IMR-90 (cell line): ENCODE data around the gene FCSK. TPM values are rescaled to one million over a fixed set of nuclear protein-coding genes. Genes with fewer than 3 reads are reported as not detected.
"Not testable (repeated sequence)": the region's sequence is repeated elsewhere in the genome, so short reads cannot be mapped to it uniquely, and the experiment has no call there.

Source experiments
- ATAC-seq: fragments of 200-7000 bp; cut with Tn5 transposase; 2 replicates; pipeline ENCODE4 v1.9.1; 2020; ENCODE audit warnings: low read depth, mild to moderate bottlenecking, moderate library complexity
- BruUV-seq: library from RNA; stranded (reverse); fragments of 400-500 nt; replicated peaks from 2 replicates; lab custom pipeline; 2021; lab: Mats Ljungman, UMichigan
- CTCF ChIA-PET: fragments of 300-600 bp; formaldehyde crosslinking; extraction: SDS; loops from one replicate; lab custom pipeline; 2021; ENCODE audit warnings: antibody characterized with exemption; lab: Yijun Ruan, JAX
- POLR2A ChIA-PET: fragments of 300-600 bp; sonication (Branson Sonifier 250); formaldehyde crosslinking; loops from one replicate; lab custom pipeline; 2022; ENCODE audit warnings: antibody characterized with exemption; ENCODE audit not compliant: unreplicated experiment; lab: Charles Lee
- DNase-seq: peaks from one replicate; pipeline ENCODE4 v3.0.0; 2013
- H2AFZ ChIP-seq: replicated peaks from 2 replicates; pipeline ENCODE3; 2013; ENCODE audit warnings: low read length, mild to moderate bottlenecking; ENCODE audit not compliant: poor library complexity
- H2AK5ac ChIP-seq: 2 replicates; pipeline ENCODE4 v1.6.1; 2013; ENCODE audit warnings: low read depth, low read length, inconsistent platforms
- H2AK9ac ChIP-seq: replicated peaks from 2 replicates; pipeline ENCODE3; 2013; ENCODE audit warnings: mild to moderate bottlenecking, low read depth, low read length, moderate library complexity; ENCODE audit not compliant: poor library complexity
- H2BK120ac ChIP-seq: 2 replicates; pipeline ENCODE4 v1.6.1; 2013; ENCODE audit warnings: low read depth, low read length, inconsistent platforms
- H2BK15ac ChIP-seq: 3 replicates; pipeline ENCODE4 v1.6.1; 2013; ENCODE audit warnings: low read depth, low read length, inconsistent platforms
- H2BK20ac ChIP-seq: 2 replicates; pipeline ENCODE4 v1.6.1; 2013; ENCODE audit warnings: low read depth, mild to moderate bottlenecking, inconsistent platforms, low read length, moderate library complexity
- H2BK5ac ChIP-seq: 2 replicates; pipeline ENCODE4 v1.6.1; 2013; ENCODE audit warnings: mild to moderate bottlenecking, low read depth, low read length, inconsistent platforms; ENCODE audit not compliant: poor library complexity, severe bottlenecking
- H3K14ac ChIP-seq: replicated peaks from 2 replicates; pipeline ENCODE4 v1.6.1; 2013; ENCODE audit warnings: low read depth, low read length, inconsistent platforms
- H3K18ac ChIP-seq: 2 replicates; pipeline ENCODE4 v1.6.1; 2013; ENCODE audit warnings: low read depth, low read length, control low read depth
- H3K23ac ChIP-seq: 2 replicates; pipeline ENCODE4 v1.6.1; 2013; ENCODE audit warnings: low read depth, low read length, inconsistent platforms
- H3K27ac ChIP-seq: 2 replicates; pipeline ENCODE4 v1.5.1; 2013; ENCODE audit warnings: mild to moderate bottlenecking, control low read depth, low read length; ENCODE audit not compliant: insufficient read depth
- H3K27me3 ChIP-seq: 2 replicates; pipeline ENCODE4 v1.6.1; 2013; ENCODE audit warnings: low read length; ENCODE audit not compliant: control insufficient read depth, insufficient read depth
- H3K36me3 ChIP-seq: 2 replicates; pipeline ENCODE4 v1.6.1; 2013; ENCODE audit warnings: low read length, mixed read lengths; ENCODE audit not compliant: control insufficient read depth, insufficient read depth
- H3K4ac ChIP-seq: 2 replicates; pipeline ENCODE4 v1.6.1; 2013; ENCODE audit warnings: low read depth, low read length, inconsistent platforms
- H3K4me1 ChIP-seq: 2 replicates; pipeline ENCODE4 v1.6.1; 2013; ENCODE audit warnings: low read length, mixed read lengths; ENCODE audit not compliant: control insufficient read depth, insufficient read depth
- H3K4me2 ChIP-seq: 2 replicates; pipeline ENCODE4 v1.6.1; 2013; ENCODE audit warnings: low read depth, mild to moderate bottlenecking, control low read depth, low read length, moderate library complexity
- H3K4me3 ChIP-seq: 2 replicates; pipeline ENCODE4 v1.5.1; 2013; ENCODE audit warnings: low read depth, mild to moderate bottlenecking, control low read depth, low read length, moderate library complexity; ENCODE audit not compliant: insufficient read depth
- H3K56ac ChIP-seq: 2 replicates; pipeline ENCODE4 v1.6.1; 2013; ENCODE audit warnings: low read length, inconsistent platforms; ENCODE audit not compliant: insufficient read depth; ENCODE audit errors: extremely low read depth
- H3K79me1 ChIP-seq, 2 experiments: 2 replicates each; pipeline ENCODE4 v1.6.1; 2013; ENCODE audit warnings: low read length in 2 of 2, inconsistent platforms in 1 of 2, low read depth in 1 of 2
- H3K9ac ChIP-seq: 2 replicates; pipeline ENCODE4 v1.6.1; 2013; ENCODE audit warnings: low read depth, low read length, control low read depth
- H3K9me1 ChIP-seq: 2 replicates; pipeline ENCODE4 v1.6.1; 2013; ENCODE audit warnings: low read length, inconsistent platforms; ENCODE audit not compliant: insufficient read depth
- H3K9me3 ChIP-seq: 2 replicates; pipeline ENCODE4 v1.6.1; 2013; ENCODE audit warnings: low read length; ENCODE audit not compliant: control insufficient read depth, insufficient read depth
- H4K20me1 ChIP-seq: 2 replicates; pipeline ENCODE4 v1.6.1; 2013; ENCODE audit warnings: low read length, inconsistent platforms; ENCODE audit not compliant: insufficient read depth
- H4K5ac ChIP-seq: 2 replicates; pipeline ENCODE4 v1.6.1; 2013; ENCODE audit warnings: mild to moderate bottlenecking, low read depth, low read length, control low read depth
- H4K8ac ChIP-seq, 2 experiments: 2 replicates each; pipeline ENCODE4 v1.6.1; 2013; ENCODE audit warnings: low read depth in 2 of 2, low read length in 2 of 2, control low read depth in 1 of 2, inconsistent platforms in 1 of 2
- H4K91ac ChIP-seq: 2 replicates; pipeline ENCODE4 v1.6.1; 2013; ENCODE audit warnings: low read depth, low read length, inconsistent platforms; ENCODE audit not compliant: insufficient read depth
- WGBS, 2 experiments: methylation state at CpG; one replicate each; pipeline versions ENCODE4 v1.1.5 to v1.1.7; 2013; ENCODE audit warnings: missing lambda C conversion rate in 2 of 2; ENCODE audit not compliant: insufficient read length in 1 of 2; ENCODE audit errors: extremely low coverage in 2 of 2; 5-methylcytosine and 5-hydroxymethylcytosine counted together
- dilution Hi-C: fragments of 300-500 bp; cut with HindIII; formaldehyde crosslinking; loops from one replicate; pipeline ENCODE4 v1.14.3; 2018; ENCODE audit warnings: low sequenced_read_pairs; ENCODE audit not compliant: unreplicated experiment
- in situ Hi-C: fragments of 300-500 bp; cut with MboI; formaldehyde crosslinking; loops from 3 replicates; pipeline ENCODE4 v1.14.3; 2019; ENCODE audit warnings: low sequenced_read_pairs, inconsistent platforms, mixed read lengths
- intact Hi-C: fragments of 100-400 bp; cut with micrococcal nuclease; formaldehyde crosslinking; loops from 2 replicates; pipeline ENCODE4 v1.10.0; 2022
- polyA plus RNA-seq, 3 experiments: library from polyadenylated mRNA; depleted of rRNA; stranded (reverse); fragments of >200 nt; gene quantifications; 2 replicates each; pipeline ENCODE4 v1.2.3, GENCODE V29; 2012; ENCODE audit warnings: low replicate concordance in 1 of 3
- total RNA-seq: library from RNA; depleted of rRNA; stranded (reverse); fragments of >200 nt; gene quantifications from 2 replicates; pipeline ENCODE4 v1.2.3, GENCODE V29; 2012

FCSK gene
- total and polyA plus RNA-seq, 2 of the 4 experiments (the other 2 are of a cell fraction), result 6.1 to 7.2 TPM

- ATAC-seq, H3K27ac ChIP-seq, H3K9me1 ChIP-seq, DNase-seq, H2AK9ac ChIP-seq, intact Hi-C loops, BruUV-seq, H3K14ac ChIP-seq, H2BK5ac ChIP-seq, H2AK5ac ChIP-seq, H4K20me1 ChIP-seq, H3K4me2 ChIP-seq, H2BK15ac ChIP-seq, H3K56ac ChIP-seq, H3K36me3 ChIP-seq, POLR2A ChIA-PET, H4K8ac ChIP-seq, in situ Hi-C loops, dilution Hi-C loops, H2BK120ac ChIP-seq, H3K4me3 ChIP-seq, H3K18ac ChIP-seq, H3K9me3 ChIP-seq, H3K23ac ChIP-seq, H4K91ac ChIP-seq, H3K27me3 ChIP-seq, H3K4ac ChIP-seq, H3K4me1 ChIP-seq, H3K9ac ChIP-seq, H4K5ac ChIP-seq, H2BK20ac ChIP-seq, H3K79me1 ChIP-seq: not testable (repeated sequence)
- WGBS, 2 experiments, result 66% methylated on average over 12 of the region's 37 CpGs; no CpG with 5 or more reads in 1 of the 2 experiments
- peak overlapping the region; percentile 51 for H2AFZ ChIP-seq
- CTCF ChIA-PET, result interaction anchor here (1.3 kb wide), 1 partner anchor 10 kb away, joined by 4 read pairs; no protein-coding TSS in a partner anchor
Measured at GRCh38 chr16:70450142-70451003, 4.0 kb upstream of the FCSK start.

- H2AK9ac ChIP-seq, H3K9me3 ChIP-seq, H3K9ac ChIP-seq, H3K23ac ChIP-seq, H2BK15ac ChIP-seq, H4K20me1 ChIP-seq, DNase-seq, H3K4me1 ChIP-seq, H3K27ac ChIP-seq, H3K56ac ChIP-seq, dilution Hi-C loops, H3K9me1 ChIP-seq, POLR2A ChIA-PET, H3K4me3 ChIP-seq, H3K27me3 ChIP-seq, H3K4ac ChIP-seq, H2BK20ac ChIP-seq, H3K36me3 ChIP-seq, intact Hi-C loops, H2AK5ac ChIP-seq, BruUV-seq, H2BK120ac ChIP-seq, CTCF ChIA-PET, H3K4me2 ChIP-seq, H2BK5ac ChIP-seq, H4K8ac ChIP-seq, ATAC-seq, H4K91ac ChIP-seq, H3K18ac ChIP-seq, in situ Hi-C loops, H3K14ac ChIP-seq, H4K5ac ChIP-seq: not testable (repeated sequence)
- H3K79me1 ChIP-seq, result peaks cover 3 to 12% of the 10 kb centered on the region in 2 experiments; a peak in 3 of 4 replicates
- WGBS, 2 experiments, result no CpG with 5 or more reads among the region's 25 CpGs
- peak overlapping the region; percentile 51 for H2AFZ ChIP-seq
Measured at GRCh38 chr16:70451004-70451340, 3.4 kb upstream of the FCSK start.
